ENCODE measurements around the gene DGAT2. TPM values are rescaled to one million over a fixed set of nuclear protein-coding genes. Genes with fewer than 3 reads are reported as not detected.

Gene DGAT2
- total RNA-seq, 1 experiment from 2014 or later, result 6.4 TPM

- CTCF ChIA-PET, result interaction anchor here (2.0 kb wide), 1 partner anchor 21 kb away, joined by 4 read pairs; no protein-coding TSS in a partner anchor
- H3K27me3 Mint-ChIP-seq (ENCODE audit: insufficient read depth, unreplicated experiment), result no peaks in the 10 kb centered on the region
- no peak overlapping the region for H3K4me3 Mint-ChIP-seq (ENCODE audit: unreplicated experiment)
- intact Hi-C loops (cut with micrococcal nuclease), result no loop called here
- DNase-seq (ENCODE audit: unreplicated experiment), result no peak
- BruUV-seq (replicated peaks), result no TSS peak
- H3K9me3 Mint-ChIP-seq (ENCODE audit: unreplicated experiment), result no peaks in the 10 kb centered on the region
- no peak overlapping the region for H3K27ac Mint-ChIP-seq (ENCODE audit: low read depth, unreplicated experiment)
- TF ChIP-seq, protein P1, sequence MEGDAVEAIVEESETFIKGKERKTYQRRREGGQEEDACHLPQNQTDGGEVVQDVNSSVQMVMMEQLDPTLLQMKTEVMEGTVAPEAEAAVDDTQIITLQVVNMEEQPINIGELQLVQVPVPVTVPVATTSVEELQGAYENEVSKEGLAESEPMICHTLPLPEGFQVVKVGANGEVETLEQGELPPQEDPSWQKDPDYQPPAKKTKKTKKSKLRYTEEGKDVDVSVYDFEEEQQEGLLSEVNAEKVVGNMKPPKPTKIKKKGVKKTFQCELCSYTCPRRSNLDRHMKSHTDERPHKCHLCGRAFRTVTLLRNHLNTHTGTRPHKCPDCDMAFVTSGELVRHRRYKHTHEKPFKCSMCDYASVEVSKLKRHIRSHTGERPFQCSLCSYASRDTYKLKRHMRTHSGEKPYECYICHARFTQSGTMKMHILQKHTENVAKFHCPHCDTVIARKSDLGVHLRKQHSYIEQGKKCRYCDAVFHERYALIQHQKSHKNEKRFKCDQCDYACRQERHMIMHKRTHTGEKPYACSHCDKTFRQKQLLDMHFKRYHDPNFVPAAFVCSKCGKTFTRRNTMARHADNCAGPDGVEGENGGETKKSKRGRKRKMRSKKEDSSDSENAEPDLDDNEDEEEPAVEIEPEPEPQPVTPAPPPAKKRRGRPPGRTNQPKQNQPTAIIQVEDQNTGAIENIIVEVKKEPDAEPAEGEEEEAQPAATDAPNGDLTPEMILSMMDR (IDR thresholded peaks at IDR 0.05; ENCODE audit: unreplicated experiment), result no peak
- H3K4me1 Mint-ChIP-seq (ENCODE audit: insufficient read depth, unreplicated experiment), result peaks cover 16% of the 10 kb centered on the region
- POLR2A ChIA-PET, result no interaction called here
- no peaks in the 10 kb centered on the region for H3K36me3 Mint-ChIP-seq (ENCODE audit: insufficient read depth, unreplicated experiment)
Observed at GRCh38 chr11:75781296-75781695, 12.7 kb downstream of the DGAT2 start.

DNA sequence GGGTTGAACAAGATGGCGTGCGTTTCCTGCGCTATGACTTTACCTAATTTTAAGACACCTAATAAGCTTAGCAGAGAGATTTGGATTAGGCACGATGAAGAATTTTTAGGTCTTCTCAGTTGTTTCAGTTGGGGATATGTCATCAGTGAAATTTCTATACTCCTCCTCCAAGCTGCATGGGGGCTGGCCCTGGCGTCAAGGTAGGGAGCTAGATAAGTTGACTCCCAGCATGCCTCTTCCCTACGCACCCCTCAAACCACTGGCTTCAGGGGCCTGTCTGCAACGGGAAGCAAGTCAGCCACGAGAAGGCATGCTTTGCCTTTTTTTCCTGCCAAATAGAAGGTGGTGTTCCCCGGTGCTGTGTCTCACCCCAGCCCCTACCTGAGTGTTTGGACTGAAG is 13.3 kb downstream of the DGAT2 start:
- POLR2A ChIA-PET, result no interaction called here
- no TSS peak for BruUV-seq (replicated peaks)
- no peaks in the 10 kb centered on the region for H3K27me3 Mint-ChIP-seq (ENCODE audit: insufficient read depth, unreplicated experiment)
- DNase-seq (ENCODE audit: unreplicated experiment), result no peak
- H3K36me3 Mint-ChIP-seq (ENCODE audit: insufficient read depth, unreplicated experiment), result no peaks in the 10 kb centered on the region
- H3K27ac Mint-ChIP-seq (ENCODE audit: low read depth, unreplicated experiment), result no peak overlapping the region
- TF ChIP-seq, protein P1 (IDR thresholded peaks at IDR 0.05; ENCODE audit: unreplicated experiment), result no peak
- H3K4me3 Mint-ChIP-seq (ENCODE audit: unreplicated experiment), result no peak overlapping the region
- CTCF ChIA-PET, result interaction anchor here (2.0 kb wide), 1 partner anchor 20 kb away, joined by 4 read pairs; no protein-coding TSS in a partner anchor
- intact Hi-C loops (cut with micrococcal nuclease), result no loop called here
- H3K4me1 Mint-ChIP-seq (ENCODE audit: insufficient read depth, unreplicated experiment), result peaks cover 14% of the 10 kb centered on the region
- no peaks in the 10 kb centered on the region for H3K9me3 Mint-ChIP-seq (ENCODE audit: unreplicated experiment)

DNA sequence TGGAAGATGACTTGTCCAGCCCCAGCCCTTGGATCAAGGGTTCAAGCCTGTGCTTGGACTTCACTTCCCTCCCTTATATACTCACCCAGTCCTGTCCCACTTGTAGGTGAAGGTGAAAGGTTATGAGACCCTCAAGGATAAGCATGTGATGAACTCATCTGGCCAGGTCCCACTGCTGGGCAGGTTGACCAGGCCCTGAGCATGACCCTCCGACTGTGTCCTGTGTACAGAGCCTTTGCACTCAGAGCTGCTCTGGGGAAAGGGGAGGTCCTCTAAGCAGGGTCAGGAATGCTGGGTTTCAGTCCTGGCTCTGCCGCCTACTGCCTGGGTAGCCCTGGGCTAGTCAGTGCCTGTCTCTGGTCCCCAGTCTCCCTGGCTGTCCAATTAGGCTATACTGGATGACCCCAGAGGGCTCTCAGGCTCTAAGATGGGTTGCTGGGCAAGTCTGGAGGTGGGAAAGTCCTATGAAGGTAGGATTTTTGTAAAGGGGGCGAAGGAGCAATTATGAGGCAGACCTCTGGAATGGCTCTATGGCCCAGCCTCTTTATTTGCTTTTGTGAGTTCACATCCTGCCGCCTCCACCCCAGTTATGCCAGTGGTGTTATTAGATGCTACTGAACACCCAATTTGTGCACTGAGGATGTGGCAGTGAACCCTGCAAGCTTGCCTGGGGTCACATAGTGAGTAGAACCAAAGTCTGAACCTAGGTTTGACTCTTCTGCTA is 14.1 kb downstream of the DGAT2 start:
- ChIA-PET CTCF (no interaction called here), POLR2A (interaction anchor here (0.6 kb wide), 1 partner anchor 453 kb away, joined by 3 read pairs; no protein-coding TSS in a partner anchor)
- no peaks in the 10 kb centered on the region for H3K9me3 Mint-ChIP-seq (ENCODE audit: unreplicated experiment)
- TF ChIP-seq, protein P1 (IDR thresholded peaks at IDR 0.05; ENCODE audit: unreplicated experiment), result no peak
- H3K4me1 Mint-ChIP-seq (ENCODE audit: insufficient read depth, unreplicated experiment), result peaks cover 5% of the 10 kb centered on the region
- no TSS peak for BruUV-seq (replicated peaks)
- H3K27me3 Mint-ChIP-seq (ENCODE audit: insufficient read depth, unreplicated experiment), result no peaks in the 10 kb centered on the region
- intact Hi-C loops (cut with micrococcal nuclease), result no loop called here
- no peaks in the 10 kb centered on the region for H3K36me3 Mint-ChIP-seq (ENCODE audit: insufficient read depth, unreplicated experiment)
- no peak for DNase-seq (ENCODE audit: unreplicated experiment)
- H3K27ac Mint-ChIP-seq (ENCODE audit: low read depth, unreplicated experiment), result no peak overlapping the region
- H3K4me3 Mint-ChIP-seq (ENCODE audit: unreplicated experiment), result no peak overlapping the region

- intact Hi-C loops (cut with micrococcal nuclease), result no loop called here
- H3K27ac Mint-ChIP-seq (ENCODE audit: low read depth, unreplicated experiment), result no peak overlapping the region
- POLR2A ChIA-PET, result interaction anchor here (0.6 kb wide), 1 partner anchor 452 kb away, joined by 3 read pairs; no protein-coding TSS in a partner anchor
- CTCF ChIA-PET, result no interaction called here
- H3K36me3 Mint-ChIP-seq (ENCODE audit: insufficient read depth, unreplicated experiment), result no peaks in the 10 kb centered on the region
- BruUV-seq (replicated peaks), result no TSS peak
- no peaks in the 10 kb centered on the region for H3K27me3 Mint-ChIP-seq (ENCODE audit: insufficient read depth, unreplicated experiment)
- no peak overlapping the region for H3K4me3 Mint-ChIP-seq (ENCODE audit: unreplicated experiment)
- DNase-seq (ENCODE audit: unreplicated experiment), result no peak
- TF ChIP-seq, protein P1 (IDR thresholded peaks at IDR 0.05; ENCODE audit: unreplicated experiment), result no peak
- no peaks in the 10 kb centered on the region for H3K9me3 Mint-ChIP-seq (ENCODE audit: unreplicated experiment)
- no peaks in the 10 kb centered on the region for H3K4me1 Mint-ChIP-seq (ENCODE audit: insufficient read depth, unreplicated experiment)
Observed at GRCh38 chr11:75783416-75784084, 15.0 kb downstream of the DGAT2 start.

Data from MCF 10A (cell line).